CD4-positive, alpha-beta T cell treated with Interleukin-17A for 4 hours (primary cell): ENCODE results near the gene FAM3A.
A peak's percentile ranks its signal among the peaks of the same experiment; 100 is the strongest.

Source experiments
- DNase-seq: peaks from one replicate; pipeline ENCODE4 v3.0.0-alpha.2; 2020; ENCODE audit warnings: mixed read lengths

Gene FAM3A

DNA sequence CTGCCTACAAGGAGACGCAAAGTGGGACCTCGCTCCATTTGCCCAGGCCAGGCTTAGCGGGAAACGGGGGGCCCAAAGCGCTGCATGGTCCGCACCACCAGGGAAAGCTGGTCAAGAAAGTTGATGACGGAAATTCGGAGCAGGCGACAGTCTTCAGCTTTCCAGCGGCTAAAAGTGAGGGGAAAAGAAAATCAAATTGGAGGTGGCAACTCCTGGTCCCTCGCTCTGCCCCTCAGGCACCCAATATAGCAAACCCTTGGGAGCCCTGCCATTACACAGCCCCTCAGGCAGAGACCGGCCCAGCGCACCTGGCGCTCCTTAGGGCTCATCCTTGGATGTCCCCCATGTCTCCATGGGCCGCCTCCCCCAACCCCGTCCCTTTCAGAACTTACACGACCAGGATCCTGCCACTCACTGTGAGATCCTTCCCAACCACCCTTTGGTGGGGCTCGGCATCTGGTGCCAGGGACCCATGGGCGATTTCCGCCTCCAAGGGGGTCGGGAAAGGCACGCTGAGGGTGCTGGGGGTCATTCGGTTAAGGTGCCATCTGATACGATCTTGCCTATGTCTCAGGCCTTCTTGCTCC lies 38.0 kb downstream of the FAM3A start:
- no peak for DNase-seq

DNA sequence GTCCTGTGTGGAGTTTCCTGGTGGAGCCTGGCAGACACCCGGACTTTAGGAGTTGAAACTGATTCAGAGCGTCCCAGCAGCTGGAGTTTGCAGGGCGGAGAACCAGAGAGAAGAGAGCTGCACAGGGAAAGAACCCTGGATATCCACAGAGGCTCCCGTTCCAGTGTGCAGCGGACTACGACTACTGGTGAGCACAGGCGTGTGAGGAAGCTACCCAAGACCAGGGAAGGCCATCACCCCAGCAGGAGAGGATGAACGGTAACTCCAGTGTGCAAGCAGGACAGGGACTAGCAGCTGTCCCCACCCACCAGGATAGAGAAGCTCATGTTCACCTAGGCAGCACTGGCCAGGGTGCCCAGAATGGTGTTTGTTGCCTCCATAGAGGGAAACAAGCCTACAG lies 39.2 kb downstream of the FAM3A start:
- no peak for DNase-seq

DNA sequence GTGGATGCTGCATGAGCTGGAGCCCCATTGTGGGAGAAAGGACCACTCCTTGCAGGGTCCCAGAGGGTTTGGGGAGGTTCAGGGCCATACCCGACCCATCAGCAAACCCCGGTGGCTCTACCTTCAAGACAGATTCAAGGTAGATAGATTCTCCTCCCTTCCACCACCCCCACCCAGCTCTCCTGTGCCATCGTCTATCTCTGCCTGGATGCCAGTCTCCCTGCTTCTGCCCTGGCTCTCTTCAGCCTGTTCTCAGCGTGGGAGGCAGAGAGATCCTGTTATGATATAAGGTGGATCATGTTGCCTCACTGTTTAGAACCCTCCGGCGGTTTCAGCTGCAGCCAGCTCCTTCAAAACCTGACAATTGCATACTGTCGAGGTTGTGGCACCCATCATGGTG lies 42.3 kb downstream of the FAM3A start:
- no peak for DNase-seq

DNA sequence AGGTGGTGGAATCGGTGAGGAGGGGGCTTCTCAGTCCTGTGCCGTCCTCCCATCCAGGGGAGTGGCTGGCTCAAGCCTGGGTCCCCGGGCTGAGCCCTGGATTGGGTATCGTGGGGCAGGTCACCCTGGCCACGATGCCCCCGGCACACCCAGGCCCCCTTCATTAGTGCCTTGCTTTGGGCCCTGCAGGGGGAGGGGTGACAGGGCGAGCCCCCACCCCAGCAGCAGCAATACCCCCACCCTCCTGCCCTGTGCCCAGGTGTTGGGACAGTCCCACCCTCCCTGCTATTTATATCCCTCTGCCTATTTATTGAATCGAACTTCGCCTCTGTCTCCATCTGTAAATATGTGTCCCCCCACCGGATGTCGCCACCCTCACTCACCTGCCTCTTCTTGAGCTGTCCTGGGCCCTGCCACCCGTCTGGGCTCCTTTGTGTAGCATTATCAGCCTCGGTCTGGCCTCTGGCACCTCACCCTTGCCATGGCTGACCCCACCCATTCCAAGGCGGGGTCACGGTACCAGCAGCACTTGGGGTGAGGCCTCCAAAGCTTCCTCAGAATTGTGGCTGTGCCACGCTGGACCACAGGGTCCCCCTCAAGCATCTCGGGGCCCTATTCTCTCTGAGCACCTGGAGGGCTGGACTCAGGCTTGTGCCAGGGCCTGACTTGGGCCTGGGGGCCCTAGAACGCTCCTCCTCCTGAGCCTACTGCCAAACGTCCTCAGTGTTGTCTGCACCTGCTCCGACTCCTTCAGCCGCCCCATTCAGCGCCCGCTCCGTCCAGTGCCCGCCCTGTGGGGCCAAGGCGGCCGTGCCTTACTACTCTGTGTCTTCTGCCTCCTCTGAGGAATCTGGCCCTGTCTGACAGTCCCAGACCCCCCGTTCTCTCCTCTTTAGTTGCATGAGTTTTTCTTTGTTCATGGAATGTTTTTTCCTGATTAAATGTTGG lies 43.1 kb downstream of the FAM3A start:
- DNase-seq: no peak

DNA sequence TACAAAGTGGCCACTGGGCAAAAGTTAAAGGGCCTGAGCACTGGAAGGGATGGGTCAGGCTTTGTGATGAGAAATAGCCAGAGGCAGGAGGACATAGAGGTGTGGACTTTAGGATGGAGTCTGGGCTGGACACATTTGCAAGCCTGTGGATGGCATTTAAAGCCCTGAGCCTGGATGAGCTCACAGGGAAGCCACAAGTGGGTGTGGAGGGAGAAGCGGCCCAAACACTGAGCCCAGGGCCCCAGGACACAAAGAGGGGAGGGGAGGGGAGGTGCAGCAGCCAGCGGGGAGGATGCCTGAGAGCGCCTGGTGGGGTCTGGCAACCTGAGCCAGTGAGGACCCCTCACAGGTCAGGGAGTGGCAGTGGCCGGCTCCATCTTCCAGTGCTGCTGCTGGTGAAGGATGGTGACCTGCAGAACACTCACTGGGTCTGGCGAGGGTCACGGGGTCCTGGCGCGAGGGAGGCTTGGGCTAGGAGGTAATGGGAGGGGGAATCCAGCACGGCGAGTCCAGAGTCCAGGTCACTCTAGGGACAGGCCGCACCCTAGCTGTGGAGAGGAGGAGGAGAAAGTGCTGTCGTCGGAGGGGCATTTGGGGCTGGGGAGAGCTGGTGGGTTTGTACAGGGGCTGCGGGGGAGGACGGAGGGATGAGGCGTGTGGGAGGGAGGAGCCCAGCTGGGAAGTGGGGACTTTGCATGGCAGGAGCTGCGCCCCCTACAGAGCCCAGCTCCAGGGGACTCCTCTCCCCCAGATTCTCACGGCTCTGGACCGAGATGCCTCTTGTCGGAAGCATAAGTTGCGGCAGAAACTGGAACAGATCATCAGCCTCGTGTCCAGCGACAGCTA lies 44.0 kb downstream of the FAM3A start:
- no peak for DNase-seq

DNA sequence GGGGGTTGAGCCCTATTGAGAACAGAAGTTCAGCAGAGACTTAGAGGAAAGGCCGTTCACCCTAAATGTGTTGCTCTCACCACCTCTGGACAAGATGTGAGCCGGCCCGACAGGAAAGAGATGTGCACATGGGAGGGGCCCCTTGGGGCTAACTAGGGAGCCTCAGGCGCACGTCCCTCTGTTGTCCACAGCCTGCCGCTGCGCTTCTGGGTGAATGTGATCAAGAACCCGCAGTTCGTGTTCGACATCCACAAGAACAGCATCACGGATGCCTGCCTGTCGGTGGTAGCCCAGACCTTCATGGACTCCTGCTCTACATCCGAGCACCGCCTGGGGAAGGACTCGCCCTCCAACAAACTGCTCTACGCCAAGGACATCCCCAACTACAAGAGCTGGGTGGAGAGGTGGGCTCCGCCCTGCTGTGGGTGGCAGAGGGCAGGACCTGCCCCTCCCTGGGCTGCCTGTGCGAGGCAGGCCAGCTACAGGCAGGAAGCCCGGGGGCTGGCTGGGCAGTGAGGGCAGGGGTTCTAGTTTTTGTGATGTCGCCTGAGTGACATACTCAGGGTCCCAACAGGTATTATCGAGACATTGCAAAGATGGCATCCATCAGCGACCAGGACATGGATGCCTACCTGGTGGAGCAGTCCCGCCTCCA lies 45.0 kb downstream of the FAM3A start:
- DNase-seq: no peak

DNA sequence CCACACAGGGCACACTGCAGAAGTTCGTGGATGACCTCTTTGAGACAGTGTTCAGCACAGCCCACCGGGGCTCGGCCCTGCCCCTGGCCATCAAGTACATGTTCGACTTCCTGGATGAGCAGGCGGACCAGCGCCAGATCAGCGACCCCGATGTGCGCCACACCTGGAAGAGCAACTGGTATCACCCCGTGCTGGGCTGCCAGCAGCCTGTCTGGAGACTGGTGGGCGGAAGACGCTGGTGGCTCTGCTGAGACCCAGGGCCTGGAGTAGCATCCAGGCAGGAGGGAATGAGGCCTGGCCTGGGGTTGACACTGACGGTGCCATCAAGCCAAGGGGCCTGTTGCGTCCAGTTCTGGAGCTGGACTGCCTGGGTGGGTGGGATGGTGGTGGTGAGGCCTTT lies 45.6 kb downstream of the FAM3A start:
- no peak for DNase-seq

DNA sequence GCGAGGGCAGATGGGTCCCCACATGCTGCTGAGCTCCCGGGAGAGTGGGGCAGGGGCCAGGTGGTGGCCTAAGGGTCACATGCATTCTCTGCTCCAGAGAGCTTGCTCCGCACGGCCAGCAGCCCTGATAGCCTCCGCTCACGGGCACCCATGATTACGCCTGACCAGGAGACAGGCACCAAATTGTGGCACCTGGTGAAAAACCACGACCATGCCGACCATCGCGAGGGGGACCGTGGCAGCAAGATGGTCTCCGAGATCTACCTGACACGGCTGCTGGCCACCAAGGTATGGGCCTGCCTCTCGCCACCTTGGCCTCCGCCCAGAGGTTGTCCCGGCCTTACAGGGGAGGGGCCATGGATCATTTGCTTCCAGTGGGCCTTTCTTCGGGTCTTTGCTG lies 46.2 kb downstream of the FAM3A start:
- DNase-seq: no peak

DNA sequence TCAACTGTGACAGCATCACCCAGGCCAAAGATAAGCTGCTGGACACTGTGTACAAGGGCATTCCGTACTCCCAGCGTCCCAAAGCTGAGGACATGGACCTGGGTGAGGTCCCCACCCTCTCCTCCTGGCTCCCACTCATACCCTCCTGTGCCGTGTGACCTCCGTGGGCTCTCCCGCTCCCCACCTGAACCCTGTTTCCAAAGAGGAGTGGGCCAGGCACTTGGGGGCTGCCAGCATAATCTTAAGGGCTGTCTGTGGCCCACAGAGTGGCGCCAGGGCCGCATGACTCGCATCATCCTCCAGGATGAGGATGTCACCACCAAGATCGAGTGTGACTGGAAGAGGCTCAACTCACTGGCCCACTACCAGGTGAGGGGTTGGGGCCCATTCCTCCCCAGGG lies 46.9 kb downstream of the FAM3A start:
- DNase-seq: no peak

DNA sequence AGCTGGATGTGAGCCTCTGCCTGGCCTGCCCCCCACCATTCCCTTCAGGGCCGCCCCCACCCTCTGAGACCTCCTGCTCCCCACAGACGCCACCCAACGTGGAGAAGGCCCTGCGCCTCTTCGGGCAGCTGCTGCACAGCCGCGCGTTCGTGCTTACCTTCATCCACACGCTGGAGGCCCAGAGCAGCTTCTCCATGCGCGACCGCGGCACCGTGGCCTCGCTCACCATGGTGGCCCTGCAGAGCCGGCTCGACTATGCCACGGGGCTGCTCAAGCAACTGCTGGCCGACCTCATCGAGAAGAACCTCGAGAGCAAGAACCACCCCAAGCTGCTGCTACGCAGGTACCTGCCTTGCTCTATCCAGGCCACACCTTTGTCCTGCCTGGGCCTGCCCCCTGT lies 47.8 kb downstream of the FAM3A start:
- DNase-seq: no peak

DNA sequence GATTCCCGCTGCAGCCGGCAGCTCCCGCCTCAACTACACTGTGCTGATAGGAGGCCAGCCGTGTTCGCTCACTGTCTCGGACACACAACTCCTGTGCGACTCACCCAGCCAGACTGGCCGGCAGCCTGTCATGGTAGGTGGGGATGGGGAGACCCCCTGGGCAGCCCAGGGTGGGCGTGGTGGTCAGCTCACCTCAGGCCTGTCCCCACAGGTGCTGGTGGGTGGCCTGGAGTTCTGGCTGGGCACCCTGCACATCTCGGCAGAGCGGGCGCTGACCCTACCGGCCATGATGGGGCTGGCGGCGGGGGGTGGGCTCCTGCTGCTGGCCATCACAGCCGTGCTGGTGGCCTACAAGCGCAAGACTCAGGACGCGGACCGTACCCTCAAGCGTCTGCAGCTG lies 48.5 kb downstream of the FAM3A start:
- DNase-seq: no peak

DNA sequence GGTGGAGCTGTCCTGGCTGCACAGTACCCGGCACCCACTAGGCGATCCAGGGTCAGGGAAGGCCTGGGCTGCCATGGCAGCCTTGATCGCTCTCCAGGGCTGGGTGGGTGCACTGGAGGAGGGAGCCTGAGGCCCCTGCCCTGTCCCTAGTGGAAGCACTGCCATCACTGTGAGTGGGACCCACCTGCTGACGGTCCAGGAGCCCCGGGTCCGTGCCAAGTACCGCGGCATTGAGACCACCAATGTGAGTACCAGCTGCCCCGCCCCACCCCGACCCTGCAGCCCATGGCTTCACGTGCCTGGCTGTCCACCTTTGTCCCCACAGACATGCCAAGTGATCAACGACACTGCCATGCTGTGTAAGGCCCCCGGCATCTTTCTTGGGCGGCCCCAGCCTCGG lies 49.1 kb downstream of the FAM3A start:
- DNase-seq: no peak

DNA sequence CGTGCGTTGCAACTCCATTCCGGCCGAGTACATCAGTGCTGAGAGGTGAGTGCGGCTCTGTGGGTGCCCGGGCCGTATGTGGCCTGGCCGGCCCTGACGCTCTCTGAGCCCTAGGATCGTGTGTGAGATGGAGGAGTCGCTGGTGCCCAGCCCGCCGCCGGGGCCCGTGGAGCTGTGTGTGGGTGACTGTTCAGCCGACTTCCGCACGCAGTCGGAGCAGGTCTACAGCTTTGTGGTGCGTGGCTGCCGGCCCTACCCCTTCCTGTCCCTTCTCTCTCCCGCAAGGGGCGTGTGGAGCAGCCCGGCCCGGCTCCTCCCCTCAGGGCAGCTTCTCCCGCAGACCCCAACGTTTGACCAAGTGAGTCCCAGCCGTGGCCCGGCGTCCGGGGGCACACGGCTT lies 50.0 kb downstream of the FAM3A start:
- DNase-seq: no peak

DNA sequence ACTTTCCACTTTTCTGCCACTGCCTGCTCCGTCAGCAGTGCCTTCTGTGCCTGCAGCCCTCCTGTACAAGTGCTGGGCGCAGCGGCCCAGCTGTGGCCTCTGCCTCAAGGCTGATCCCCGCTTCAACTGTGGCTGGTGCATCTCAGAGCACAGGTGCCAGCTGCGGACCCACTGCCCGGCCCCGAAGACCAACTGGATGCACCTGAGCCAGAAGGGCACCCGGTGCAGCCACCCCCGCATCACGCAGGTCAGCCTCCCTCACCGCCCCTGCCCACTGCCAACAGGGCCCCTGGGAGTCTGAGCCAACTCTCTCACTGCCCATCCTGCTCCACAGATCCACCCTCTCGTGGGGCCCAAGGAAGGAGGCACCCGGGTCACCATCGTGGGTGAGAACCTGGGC lies 50.4 kb downstream of the FAM3A start:
- no peak for DNase-seq

DNA sequence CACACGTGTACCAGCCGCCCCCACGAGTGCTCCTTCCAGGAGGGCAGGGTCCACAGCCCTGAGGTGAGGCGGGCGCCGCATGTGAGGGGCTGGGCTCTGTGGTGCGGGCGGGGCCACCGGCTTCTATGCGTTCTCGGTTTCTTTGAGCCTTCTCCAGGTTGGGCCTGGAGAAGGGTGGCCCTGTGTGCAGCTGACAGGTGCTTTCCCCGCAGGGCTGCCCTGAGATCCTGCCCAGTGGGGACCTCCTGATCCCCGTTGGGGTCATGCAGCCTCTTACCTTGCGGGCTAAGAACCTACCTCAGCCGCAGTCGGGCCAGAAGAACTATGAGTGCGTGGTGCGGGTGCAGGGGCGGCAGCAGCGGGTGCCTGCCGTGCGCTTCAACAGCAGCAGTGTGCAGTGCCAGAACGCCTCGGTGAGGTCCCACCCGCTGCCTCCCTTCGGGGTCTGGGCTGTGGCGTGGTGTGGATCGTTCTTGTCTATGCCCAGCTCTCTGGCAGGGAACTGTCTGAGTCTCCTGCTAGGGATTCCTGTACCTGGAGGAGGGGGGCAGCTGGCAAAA lies 51.1 kb downstream of the FAM3A start:
- no peak for DNase-seq

DNA sequence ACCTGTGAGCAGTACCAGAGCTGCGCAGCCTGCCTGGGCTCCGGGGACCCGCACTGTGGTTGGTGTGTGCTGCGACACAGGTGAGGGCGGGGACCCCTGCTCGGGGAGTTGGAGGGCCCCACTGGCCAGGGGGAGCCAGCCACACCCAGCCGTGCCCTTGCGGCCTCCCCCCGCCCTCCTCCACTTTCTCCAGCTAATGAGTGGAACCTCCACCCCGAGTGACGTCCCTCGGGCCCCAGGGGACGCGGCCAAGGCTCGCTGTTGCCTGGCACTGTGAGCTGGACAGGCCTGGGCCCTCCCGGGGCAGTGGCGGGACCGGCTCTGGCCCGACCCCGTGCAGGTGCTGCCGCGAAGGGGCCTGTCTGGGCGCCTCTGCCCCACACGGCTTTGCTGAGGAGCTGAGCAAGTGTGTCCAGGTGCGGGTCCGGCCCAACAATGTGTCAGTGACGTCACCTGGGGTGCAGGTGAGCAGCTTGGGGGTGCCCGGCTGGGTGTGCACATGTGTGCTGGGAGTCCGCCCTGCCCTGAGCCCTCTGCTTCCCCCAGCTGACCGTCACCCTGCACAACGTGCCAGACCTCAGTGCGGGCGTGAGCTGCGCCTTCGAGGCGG lies 52.3 kb downstream of the FAM3A start:
- no peak for DNase-seq

DNA sequence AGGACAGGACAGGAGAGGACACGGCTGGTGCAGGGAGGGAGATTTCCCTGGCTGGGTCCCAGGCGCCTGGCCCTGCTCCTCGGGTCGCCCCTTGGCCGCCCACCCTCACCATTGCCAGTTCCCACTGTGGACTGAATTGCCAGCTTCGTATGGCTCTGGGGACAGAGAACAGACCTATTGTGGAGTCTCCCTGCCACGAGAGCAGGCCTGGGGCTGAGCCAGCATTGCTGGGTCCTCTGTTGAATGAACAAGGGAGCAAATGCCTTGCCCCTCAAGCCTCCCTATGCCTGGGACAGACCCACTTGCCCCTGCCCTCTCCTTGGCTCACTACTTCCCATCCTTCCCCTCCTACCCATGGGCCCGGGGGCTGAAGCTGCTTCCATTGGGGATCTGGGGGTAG lies 53.6 kb downstream of the FAM3A start:
- DNase-seq: no peak

DNA sequence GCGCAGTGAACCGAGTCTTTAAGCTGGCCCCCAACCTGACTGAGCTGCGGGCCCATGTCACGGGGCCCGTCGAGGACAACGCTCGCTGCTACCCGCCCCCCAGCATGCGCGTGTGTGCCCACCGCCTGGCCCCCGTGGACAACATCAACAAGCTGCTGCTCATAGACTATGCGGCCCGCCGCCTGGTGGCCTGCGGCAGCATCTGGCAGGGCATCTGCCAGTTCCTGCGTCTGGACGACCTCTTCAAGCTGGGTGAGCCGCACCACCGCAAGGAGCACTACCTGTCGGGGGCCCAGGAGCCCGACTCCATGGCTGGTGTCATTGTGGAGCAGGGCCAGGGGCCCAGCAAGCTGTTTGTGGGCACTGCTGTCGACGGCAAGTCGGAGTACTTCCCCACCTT lies 55.7 kb downstream of the FAM3A start:
- DNase-seq: no peak

DNA sequence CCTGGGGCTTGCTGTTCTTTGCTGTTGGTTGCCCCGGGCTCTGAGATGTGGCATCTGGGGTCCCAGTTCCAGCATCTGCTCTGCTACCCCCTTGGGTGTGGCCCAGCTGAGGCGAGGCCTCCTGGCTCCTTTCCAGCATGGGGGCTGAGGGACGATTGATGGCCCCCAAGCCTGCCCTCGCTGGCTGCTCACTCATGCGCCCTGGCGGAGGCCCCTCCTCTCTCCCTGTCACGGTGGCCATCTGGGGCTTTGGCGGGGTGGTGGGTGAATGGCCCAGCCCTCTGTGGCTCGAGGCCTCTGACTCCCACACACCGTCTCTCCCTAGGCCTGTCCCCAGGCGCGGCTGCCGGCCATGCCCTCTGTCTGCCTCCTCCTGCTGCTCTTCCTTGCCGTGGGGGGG lies 56.2 kb downstream of the FAM3A start:
- DNase-seq: no peak

DNA sequence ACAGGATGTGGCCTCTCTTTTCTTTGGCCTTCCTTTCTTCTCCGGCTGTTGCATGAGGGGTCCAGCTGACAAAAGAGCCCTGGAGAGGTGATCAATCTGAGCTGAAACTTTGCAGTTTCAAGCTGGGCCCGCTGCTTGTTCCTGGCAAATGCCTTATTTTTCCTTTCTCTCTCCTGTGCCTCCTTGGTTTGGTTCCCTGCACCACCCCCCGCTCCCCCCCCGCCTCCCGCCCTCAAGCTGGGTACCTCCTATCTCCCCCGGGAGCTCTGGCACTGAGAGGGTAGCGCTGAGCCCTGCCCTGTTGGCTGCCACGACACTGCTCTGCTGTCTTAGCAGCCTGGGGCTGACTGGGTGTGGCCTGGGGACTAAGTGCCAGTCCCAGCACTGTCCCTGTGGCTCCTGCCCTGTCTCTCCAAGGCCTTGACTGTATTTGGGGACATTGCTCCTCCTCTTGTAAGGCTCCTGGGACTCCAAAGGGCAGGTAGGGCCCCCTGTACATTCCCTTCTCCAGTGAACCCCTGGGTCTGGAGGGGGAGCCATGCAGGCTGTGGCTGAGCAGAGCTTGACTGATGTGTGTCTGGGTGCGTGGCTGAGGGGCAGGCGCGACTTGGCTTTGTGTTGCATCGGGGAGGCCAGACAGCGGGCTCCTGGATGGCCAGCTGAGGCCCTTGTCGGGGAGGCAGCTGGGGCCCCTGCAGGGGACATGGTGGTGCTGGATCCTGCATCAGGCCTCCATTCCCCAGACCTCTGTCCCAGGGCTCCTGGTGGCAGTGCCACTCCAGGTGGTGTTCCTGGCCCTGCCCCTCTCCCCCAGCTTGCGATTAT lies 56.9 kb downstream of the FAM3A start:
- DNase-seq: peak; percentile 38
